ENCODE data around the gene SLC26A6. TPM values are rescaled to one million over a fixed set of nuclear protein-coding genes. Genes with fewer than 3 reads are reported as not detected.
A peak's percentile ranks its signal among the peaks of the same experiment; 100 is the strongest.

SLC26A6 gene
- total and polyA plus RNA-seq, 8 donors, result 14.0 to 34.9 (median 16.5) TPM

DNA sequence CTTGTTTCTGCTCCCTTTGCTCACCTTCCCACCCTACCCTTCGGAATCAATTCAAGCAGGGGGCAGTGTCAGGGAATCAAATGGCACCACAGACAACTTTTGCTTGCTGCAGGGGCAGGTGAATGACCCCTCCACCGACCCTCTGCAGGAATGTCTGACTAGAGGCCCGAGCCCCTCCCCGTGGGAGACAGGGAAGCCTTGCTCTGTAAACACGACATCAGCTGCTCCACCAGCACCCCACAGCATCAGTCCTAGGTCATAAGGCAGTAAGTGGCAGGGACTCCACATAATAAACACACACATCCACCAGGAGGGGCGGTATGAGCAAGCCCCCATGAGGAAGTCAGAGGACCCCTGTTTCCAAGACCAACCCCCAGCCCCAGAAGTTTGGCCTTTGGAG, 2.0 kb upstream of the SLC26A6 start:
- peak in 1 of 4 donors; percentile 24 for DNase-seq
- Histone ChIP-seq H3K27me3 (no peaks in the 10 kb centered on the region), H3K4me3 (no peak overlapping the region), H3K27ac (no peak overlapping the region), H3K4me1 (peaks cover 16 to 20% of the 10 kb centered on the region in 2 donors), H3K9me3 (no peaks in the 10 kb centered on the region), H3K36me3 (peaks cover 0 to 13% of the 10 kb centered on the region in 2 donors)
- intact Hi-C loops (cut with DNase I), result no loop called here
- TF ChIP-seq, protein P1, sequence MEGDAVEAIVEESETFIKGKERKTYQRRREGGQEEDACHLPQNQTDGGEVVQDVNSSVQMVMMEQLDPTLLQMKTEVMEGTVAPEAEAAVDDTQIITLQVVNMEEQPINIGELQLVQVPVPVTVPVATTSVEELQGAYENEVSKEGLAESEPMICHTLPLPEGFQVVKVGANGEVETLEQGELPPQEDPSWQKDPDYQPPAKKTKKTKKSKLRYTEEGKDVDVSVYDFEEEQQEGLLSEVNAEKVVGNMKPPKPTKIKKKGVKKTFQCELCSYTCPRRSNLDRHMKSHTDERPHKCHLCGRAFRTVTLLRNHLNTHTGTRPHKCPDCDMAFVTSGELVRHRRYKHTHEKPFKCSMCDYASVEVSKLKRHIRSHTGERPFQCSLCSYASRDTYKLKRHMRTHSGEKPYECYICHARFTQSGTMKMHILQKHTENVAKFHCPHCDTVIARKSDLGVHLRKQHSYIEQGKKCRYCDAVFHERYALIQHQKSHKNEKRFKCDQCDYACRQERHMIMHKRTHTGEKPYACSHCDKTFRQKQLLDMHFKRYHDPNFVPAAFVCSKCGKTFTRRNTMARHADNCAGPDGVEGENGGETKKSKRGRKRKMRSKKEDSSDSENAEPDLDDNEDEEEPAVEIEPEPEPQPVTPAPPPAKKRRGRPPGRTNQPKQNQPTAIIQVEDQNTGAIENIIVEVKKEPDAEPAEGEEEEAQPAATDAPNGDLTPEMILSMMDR (IDR thresholded peaks at IDR 0.05), result no peak
- ATAC-seq, result no peak

DNA sequence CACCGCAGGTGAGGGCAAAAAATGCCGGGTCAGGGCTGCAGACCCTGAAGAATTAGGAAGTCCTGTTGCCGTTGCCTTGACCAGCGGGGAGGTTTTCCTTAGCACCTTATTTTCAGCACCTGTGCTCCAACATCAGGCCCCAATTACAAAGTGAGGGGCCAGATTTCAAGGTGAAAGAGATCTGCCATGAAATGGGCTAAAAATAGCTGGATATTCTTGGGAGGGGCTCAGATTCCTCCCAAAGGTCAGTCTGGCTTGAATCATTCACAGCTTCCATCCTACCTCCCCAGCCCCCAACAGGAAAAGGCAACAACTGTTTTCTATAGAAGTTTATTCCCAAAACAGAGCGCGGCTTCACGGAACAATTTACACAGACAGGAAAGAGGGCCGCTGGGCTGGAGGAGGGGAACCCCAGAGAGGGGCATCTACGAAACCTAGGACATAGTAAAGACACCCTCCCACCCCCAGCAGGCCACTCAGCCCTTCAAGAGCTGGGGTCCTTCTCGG, 941 bp upstream of the SLC26A6 start:
- peaks cover 16 to 20% of the 10 kb centered on the region in 2 donors for H3K4me1 ChIP-seq
- H3K27ac ChIP-seq, result peak overlapping the region; percentile 67 to 87
- ATAC-seq, result no peak
- intact Hi-C loops (cut with DNase I), result no loop called here
- no peaks in the 10 kb centered on the region for H3K27me3 ChIP-seq
- DNase-seq, result peak in 1 of 4 donors; percentile 20
- TF ChIP-seq, protein P1 (IDR thresholded peaks at IDR 0.05), result no peak
- H3K36me3 ChIP-seq, result peaks cover 0 to 24% of the 10 kb centered on the region in 2 donors
- H3K4me3 ChIP-seq, result peak overlapping the region; percentile 99 to 100
- H3K9me3 ChIP-seq, result no peaks in the 10 kb centered on the region

DNA sequence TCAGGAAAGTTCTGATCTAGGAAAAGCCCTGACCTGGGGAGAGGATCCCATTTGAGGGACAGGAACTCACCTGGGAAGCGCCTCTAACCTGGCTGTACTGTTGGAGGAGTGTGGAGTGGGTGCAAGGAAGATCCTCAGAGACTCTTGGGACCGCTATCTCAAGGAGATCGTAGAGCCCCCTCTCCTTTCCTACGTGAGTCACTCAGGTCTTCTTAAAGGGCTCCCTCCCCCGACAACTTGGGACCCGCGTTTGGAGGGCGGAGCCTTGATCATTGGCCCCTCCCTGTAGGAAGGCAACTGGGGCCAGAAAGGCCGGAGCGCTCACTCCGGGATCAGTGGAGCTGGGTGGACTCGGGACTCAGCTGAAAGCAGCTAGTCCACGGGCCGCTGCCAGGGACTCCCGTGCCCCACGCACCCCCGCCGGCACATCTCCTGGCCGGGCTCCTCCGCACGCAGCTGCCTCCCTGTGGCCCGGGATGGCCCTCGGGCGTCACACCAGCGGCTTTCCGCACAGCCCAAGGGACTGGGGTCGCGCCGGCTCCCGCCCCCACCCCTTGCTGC, 520 bp downstream of the SLC26A6 start:
- H3K27me3 ChIP-seq, result no peaks in the 10 kb centered on the region
- TF ChIP-seq, protein P1 (IDR thresholded peaks at IDR 0.05), result no peak
- no peaks in the 10 kb centered on the region for H3K9me3 ChIP-seq
- H3K4me1 ChIP-seq, result peaks cover 16 to 20% of the 10 kb centered on the region in 2 donors
- DNase-seq (peak in 2 of 4 donors; percentile 66 to 87), ATAC-seq (peak; percentile 73)
- H3K36me3 ChIP-seq, result peaks cover 0 to 38% of the 10 kb centered on the region in 2 donors
- peak overlapping the region; percentile 78 to 87 for H3K27ac ChIP-seq
- peak overlapping the region; percentile 99 to 100 for H3K4me3 ChIP-seq
- intact Hi-C loops (cut with DNase I), result no loop called here

DNA sequence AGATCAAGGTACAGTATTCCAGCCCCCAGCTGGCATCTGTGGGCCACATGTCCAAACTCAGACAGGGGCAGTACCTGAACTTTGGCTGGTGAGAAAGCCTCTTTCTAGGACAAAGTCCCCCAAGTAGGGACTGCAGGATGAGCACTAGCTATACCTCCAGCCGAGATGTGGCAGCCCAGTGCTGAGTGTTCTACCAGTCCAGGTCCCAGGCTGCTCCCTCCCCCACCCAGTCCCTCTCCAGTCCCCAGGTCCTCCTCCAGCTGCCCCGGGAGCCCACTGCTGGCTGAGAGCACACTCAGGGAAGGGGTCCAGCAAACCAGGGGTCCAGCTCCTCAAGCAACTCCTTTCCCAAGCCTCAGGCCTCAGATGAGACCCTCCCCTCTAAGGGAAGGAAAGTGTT, 1.5 kb downstream of the SLC26A6 start:
- H3K36me3 ChIP-seq, result peaks cover 0 to 48% of the 10 kb centered on the region in 2 donors
- TF ChIP-seq, protein P1 (IDR thresholded peaks at IDR 0.05), result no peak
- no peaks in the 10 kb centered on the region for H3K27me3 ChIP-seq
- DNase-seq (peak in 1 of 4 donors; percentile 48), ATAC-seq (no peak)
- intact Hi-C loops (cut with DNase I), result no loop called here
- H3K4me3 ChIP-seq, result peak overlapping the region in 1 of 2 donors; percentile 99
- no peaks in the 10 kb centered on the region for H3K9me3 ChIP-seq
- peaks cover 16 to 20% of the 10 kb centered on the region in 2 donors for H3K4me1 ChIP-seq
- H3K27ac ChIP-seq, result no peak overlapping the region

DNA sequence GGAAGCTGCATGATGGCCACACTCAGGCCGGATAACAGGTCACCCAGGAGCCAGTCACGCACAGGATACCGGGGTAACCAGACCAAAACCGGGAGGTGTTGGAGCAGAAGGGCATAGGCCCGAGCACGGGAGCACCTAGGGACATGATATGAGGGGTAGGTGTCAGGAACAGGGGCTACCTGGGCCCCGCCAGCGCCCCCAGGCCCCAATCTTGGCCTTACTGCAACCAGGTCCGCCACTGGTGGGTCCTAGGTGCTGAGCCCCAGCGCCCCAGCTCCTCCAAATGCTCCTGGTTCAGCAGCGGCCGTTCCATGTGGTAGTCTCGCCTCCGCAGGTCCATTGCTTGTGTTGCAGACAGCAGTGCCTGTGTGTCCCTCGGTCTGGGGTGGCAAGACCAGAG, 2.0 kb downstream of the SLC26A6 start:
- H3K27ac ChIP-seq, result no peak overlapping the region
- H3K9me3 ChIP-seq, result no peaks in the 10 kb centered on the region
- peaks cover 0 to 53% of the 10 kb centered on the region in 2 donors for H3K36me3 ChIP-seq
- TF ChIP-seq, protein P1 (IDR thresholded peaks at IDR 0.05), result no peak
- no peaks in the 10 kb centered on the region for H3K27me3 ChIP-seq
- peak in 1 of 4 donors; percentile 57 for DNase-seq
- intact Hi-C loops (cut with DNase I), result no loop called here
- ATAC-seq, result no peak
- H3K4me3 ChIP-seq, result no peak overlapping the region
- peaks cover 16 to 20% of the 10 kb centered on the region in 2 donors for H3K4me1 ChIP-seq
